NCI-H146 treated with DMSO at 0.1 percent for 48 hours (cell line): ENCODE results near the gene PFN3.
A peak's percentile ranks its signal among the peaks of the same experiment; 100 is the strongest.
"Not testable (repeated sequence)": the region's sequence is repeated elsewhere in the genome, so short reads cannot be mapped to it uniquely, and the experiment has no call there.

Source experiments
- DNase-seq: peaks from one replicate; lab custom pipeline; 2025; ENCODE audit not compliant: unreplicated experiment; lab: John Stamatoyannopoulos, UW

PFN3 gene

GRCh38 chr5:177361418-177362291, 38.8 kb downstream of the PFN3 start:
- no peak for DNase-seq

GRCh38 chr5:177360740-177361139, 39.7 kb downstream of the PFN3 start:
- not testable (repeated sequence) for DNase-seq

- no peak for DNase-seq
Observed at GRCh38 chr5:177359860-177360259, 40.6 kb downstream of the PFN3 start.

- no peak for DNase-seq
Observed at GRCh38 chr5:177359451-177359851, 41.0 kb downstream of the PFN3 start.

GRCh38 chr5:177358370-177358819, 42.1 kb downstream of the PFN3 start:
- no peak for DNase-seq

- DNase-seq, result peak; percentile 44
Observed at GRCh38 chr5:177357459-177358351, 42.8 kb downstream of the PFN3 start, which contains the start of gene RGS14. TSS of gene RGS14 (plus strand) at chr5:177357924. CDS start at chr5:177358025, 101 bp downstream.

- no peak for DNase-seq
Observed at GRCh38 chr5:177357146-177357458, 43.4 kb downstream of the PFN3 start.

GRCh38 chr5:177356746-177357145, 43.7 kb downstream of the PFN3 start:
- no peak for DNase-seq

- DNase-seq, result no peak
Observed at GRCh38 chr5:177355868-177356168, 44.6 kb downstream of the PFN3 start.

- DNase-seq, result no peak
Observed at GRCh38 chr5:177355162-177355867, 45.1 kb downstream of the PFN3 start.

- no peak for DNase-seq
Observed at GRCh38 chr5:177354711-177355110, 45.8 kb downstream of the PFN3 start.

- DNase-seq, result no peak
Observed at GRCh38 chr5:177354256-177354655, 46.2 kb downstream of the PFN3 start.

GRCh38 chr5:177353093-177353492, 47.4 kb downstream of the PFN3 start:
- no peak for DNase-seq

GRCh38 chr5:177351392-177352329, 48.8 kb downstream of the PFN3 start, which contains the start of gene LMAN2:
TSS of gene LMAN2 (minus strand) at chr5:177351668. CDS start at chr5:177351647, 21 bp downstream.
- peak; percentile 76 for DNase-seq

- DNase-seq, result no peak
Observed at GRCh38 chr5:177350776-177351391, 49.6 kb downstream of the PFN3 start.
